Ovary (tissue), 9 donors: ENCODE data around the gene SHLD1. TPM values are rescaled to one million over a fixed set of nuclear protein-coding genes. Genes with fewer than 3 reads are reported as not detected.

Experiments used
- DNase-seq, 5 donors: peaks; one replicate each; pipeline ENCODE4 v3.0.0-alpha.2; 2019 to 2020
- H3K27ac ChIP-seq, 2 donors: fragments of 200-600 bp; one replicate each; pipeline versions ENCODE4 v1.5.1 to v1.8.0; 2019 to 2022
- H3K27me3 ChIP-seq: fragments of 200-600 bp; one replicate; pipeline ENCODE4 v1.8.0; 2022
- H3K36me3 ChIP-seq: fragments of 200-600 bp; sonication (generic); one replicate; pipeline ENCODE4 v1.5.1; 2019
- H3K4me1 ChIP-seq: one replicate; pipeline ENCODE4 v1.8.1; 2013; ENCODE audit warnings: mild to moderate bottlenecking, moderate library complexity; ENCODE audit not compliant: insufficient read depth
- H3K4me3 ChIP-seq: fragments of 200-600 bp; sonication (generic); one replicate; pipeline ENCODE4 v1.5.1; 2017
- H3K9me3 ChIP-seq, 2 donors: fragments of 200-600 bp in 1 of 2; sonication (generic) in 1 of 2; one replicate each; pipeline versions ENCODE4 v1.5.1 to v1.8.1; 2013 to 2019; ENCODE audit warnings: mild to moderate bottlenecking in 1 of 2, moderate library complexity in 1 of 2
- EP300 ChIP-seq: sonication (generic); formaldehyde crosslinking; IDR thresholded peaks from one replicate; pipeline ENCODE4 v1.6.1; 2017; ENCODE audit warnings: antibody characterized with exemption
- POLR2A ChIP-seq: fragments of 450-650 bp; IDR thresholded peaks from one replicate; pipeline ENCODE4 v1.6.1; 2017; ENCODE audit warnings: antibody characterized with exemption, mild to moderate bottlenecking, moderate library complexity
- WGBS, 3 donors: extraction: QIAGEN DNeasy Blood & Tissue Kit in 1 of 3; methylation state at CpG; one replicate each; pipeline versions ENCODE4 v1.1.5 to v1.1.7; 2013 to 2017; 5-methylcytosine and 5-hydroxymethylcytosine counted together
- intact Hi-C, 4 donors: fragments of 100-400 bp; cut with DNase I; formaldehyde crosslinking; loops; one replicate each; pipeline versions ENCODE4 v1.11.0 to v1.15.1; 2022 to 2023
- polyA plus RNA-seq, 2 donors: library from polyadenylated mRNA; stranded (reverse); fragments of 200-250 nt in 1 of 2; fragments of 350-450 nt in 1 of 2; fragmentation: Illumina TruSeq in 1 of 2; extraction: RNeasy Lipid Tissue Mini Kit (QIAGEN cat#74804) in 1 of 2; gene quantifications; one replicate each; pipeline ENCODE4 v1.2.3, GENCODE V29; 2013 to 2014
- total RNA-seq, 7 donors: library from RNA; depleted of rRNA in 2 of 7; stranded (reverse); fragments of >200 nt in 2 of 7; fragmentation: NEBNext Ultra II Directional in 3 of 7; extraction: Animal tissue kit (Norgen Biotek cat#: 25700) in 3 of 7; gene quantifications; one replicate each; pipeline versions ENCODE4 v1.1.0 to v1.2.4, GENCODE V29; 2016 to 2023
- TF ChIP-seq, protein P1 (sequence below), 3 donors: fragments of 450-650 bp in 2 of 3; fragments of 200-600 bp in 1 of 3; IDR thresholded peaks; one replicate each; pipeline versions ENCODE4 v1.5.1 to v1.8.0; 2016 to 2022; ENCODE audit warnings: antibody characterized with exemption in 3 of 3, mild to moderate bottlenecking in 1 of 3
- donor health status: DM: no; HTN: no; CAD: no; lungs with moderate emphysema.
- donor health status: DM: no; HTN: no; CAD: no.
- donor health status: Bipolar disorder and iron deficiency.
- donor health status: DM: yes; HTN: yes; CAD: no.
- donor health status: DM: no; HTN: no; CAD: no.
- donor health status: DM: yes; HTN: yes; CAD: no.

Gene SHLD1
- total and polyA plus RNA-seq, 9 donors, result 3.8 to 12.4 (median 7.2) TPM

DNA sequence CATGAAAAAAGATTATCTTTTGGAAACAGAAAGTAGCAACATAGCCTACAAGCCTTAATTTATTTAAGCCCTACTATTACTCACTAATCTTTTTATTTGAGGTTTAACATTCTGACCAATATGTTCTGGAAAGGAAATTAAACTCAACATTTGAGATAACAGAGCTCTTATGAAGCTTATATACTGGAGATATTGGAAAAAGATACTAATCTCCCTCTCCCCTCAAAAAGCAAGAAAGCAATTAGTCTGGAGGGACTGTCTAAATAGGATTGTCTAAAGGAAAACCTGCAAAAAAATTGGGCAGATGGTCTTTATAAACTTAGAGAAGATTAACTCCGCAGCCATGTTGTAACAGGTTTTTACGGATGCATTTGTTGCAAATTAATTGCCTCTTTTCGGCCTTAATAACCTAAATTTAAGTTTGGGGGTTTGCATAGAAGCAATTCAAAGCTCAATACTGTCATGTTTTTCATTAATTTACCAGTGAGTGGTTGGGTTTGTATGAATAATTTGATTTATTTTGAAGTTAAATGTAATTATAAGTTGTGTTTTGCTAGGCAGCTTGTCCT lies 79.1 kb downstream of the SHLD1 start:
- Histone ChIP-seq H3K27ac (no peak overlapping the region), H3K36me3 (no peaks in the 10 kb centered on the region)
- 63 to 83% (median 75%) methylated on average over 3 of the region's 3 CpGs for WGBS, 3 donors

DNA sequence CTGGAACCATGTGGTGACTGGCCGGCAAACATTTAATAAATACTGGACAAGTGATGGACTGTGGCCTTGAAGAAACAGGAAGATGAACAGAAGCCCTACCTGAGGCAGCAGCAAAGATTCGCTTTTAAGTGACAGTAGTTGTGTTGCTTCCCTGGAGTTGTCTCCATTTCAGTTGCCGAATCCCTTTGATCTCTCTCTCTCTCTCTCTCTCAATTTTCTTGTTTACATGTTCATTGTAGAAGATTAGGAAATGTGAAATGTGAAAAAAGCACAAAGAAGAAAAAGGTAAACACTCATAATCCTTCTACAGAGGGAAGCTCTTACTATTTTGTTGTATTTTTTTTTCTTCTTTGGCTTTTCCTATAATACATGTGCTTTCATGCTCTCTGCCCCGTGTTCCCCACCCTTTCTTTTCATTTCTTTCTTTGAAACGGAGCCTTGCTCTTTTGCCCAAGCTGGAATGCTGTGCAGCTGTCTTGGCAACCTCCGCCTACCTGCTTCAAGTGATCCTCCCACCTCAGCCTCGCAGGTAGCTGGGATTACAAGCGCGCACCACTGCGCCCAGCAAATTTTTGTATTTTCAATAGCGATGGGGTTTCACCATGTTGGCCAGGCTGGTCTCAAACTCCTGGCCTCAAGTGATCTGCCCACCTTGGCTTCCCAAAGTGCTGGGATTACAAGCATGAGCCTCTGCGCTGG lies 81.5 kb downstream of the SHLD1 start:
- peaks cover 13% of the 10 kb centered on the region for H3K4me1 ChIP-seq
- no peak overlapping the region for H3K27ac ChIP-seq
- no peak for TF ChIP-seq POLR2A
- TF ChIP-seq, protein P1, sequence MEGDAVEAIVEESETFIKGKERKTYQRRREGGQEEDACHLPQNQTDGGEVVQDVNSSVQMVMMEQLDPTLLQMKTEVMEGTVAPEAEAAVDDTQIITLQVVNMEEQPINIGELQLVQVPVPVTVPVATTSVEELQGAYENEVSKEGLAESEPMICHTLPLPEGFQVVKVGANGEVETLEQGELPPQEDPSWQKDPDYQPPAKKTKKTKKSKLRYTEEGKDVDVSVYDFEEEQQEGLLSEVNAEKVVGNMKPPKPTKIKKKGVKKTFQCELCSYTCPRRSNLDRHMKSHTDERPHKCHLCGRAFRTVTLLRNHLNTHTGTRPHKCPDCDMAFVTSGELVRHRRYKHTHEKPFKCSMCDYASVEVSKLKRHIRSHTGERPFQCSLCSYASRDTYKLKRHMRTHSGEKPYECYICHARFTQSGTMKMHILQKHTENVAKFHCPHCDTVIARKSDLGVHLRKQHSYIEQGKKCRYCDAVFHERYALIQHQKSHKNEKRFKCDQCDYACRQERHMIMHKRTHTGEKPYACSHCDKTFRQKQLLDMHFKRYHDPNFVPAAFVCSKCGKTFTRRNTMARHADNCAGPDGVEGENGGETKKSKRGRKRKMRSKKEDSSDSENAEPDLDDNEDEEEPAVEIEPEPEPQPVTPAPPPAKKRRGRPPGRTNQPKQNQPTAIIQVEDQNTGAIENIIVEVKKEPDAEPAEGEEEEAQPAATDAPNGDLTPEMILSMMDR (IDR thresholded peaks at IDR 0.05), result no peak
- TF ChIP-seq EP300, result no peak
- DNase-seq, result no peak
- WGBS, 3 donors, result 85 to 90% (median 90%) methylated on average over 12 of the region's 12 CpGs
- H3K27me3 ChIP-seq, result no peaks in the 10 kb centered on the region
- no peak overlapping the region for H3K4me3 ChIP-seq
- no peaks in the 10 kb centered on the region for H3K9me3 ChIP-seq
- intact Hi-C loops, result no loop called here
- no peaks in the 10 kb centered on the region for H3K36me3 ChIP-seq

More for the DNA sequence above, 79.1 kb downstream of the SHLD1 start:
- H3K4me1 ChIP-seq, result peaks cover 1% of the 10 kb centered on the region
- H3K27me3 ChIP-seq, result no peaks in the 10 kb centered on the region
- no peak overlapping the region for H3K4me3 ChIP-seq
- no peak for DNase-seq
- no peaks in the 10 kb centered on the region for H3K9me3 ChIP-seq
- TF ChIP-seq EP300 (no peak), POLR2A (no peak)
- TF ChIP-seq, protein P1 (IDR thresholded peaks at IDR 0.05), result no peak
- intact Hi-C loops, result no loop called here

DNA sequence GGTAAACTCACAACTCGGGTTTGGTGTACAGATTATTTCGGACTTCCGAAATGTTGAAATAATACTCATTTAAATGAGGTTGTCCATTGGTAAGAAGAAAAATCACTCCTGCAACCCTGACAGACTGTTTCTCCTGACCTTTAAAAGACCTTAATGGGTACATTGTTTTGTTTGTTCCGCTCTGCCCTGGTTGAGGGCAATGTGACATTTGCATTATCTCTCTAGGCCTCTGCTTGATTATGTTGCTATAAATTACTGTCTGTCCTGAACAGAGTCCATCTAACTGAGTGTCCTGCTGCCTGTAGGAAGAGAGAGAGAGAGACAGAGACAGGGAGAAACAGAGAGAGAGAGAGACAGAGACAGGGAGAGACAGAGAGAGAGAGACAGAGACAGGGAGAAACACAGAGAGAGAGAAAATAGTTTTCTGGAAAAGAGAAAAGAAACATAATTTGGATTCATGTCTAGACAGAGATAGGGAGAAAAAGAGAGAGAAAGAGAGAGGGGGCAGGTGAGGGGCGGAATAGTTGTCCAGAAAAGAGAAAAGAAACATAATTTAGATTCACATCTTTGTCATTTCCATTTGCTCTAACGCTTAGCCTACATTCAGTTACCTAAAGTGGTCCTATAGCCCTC lies 83.2 kb downstream of the SHLD1 start:
- H3K9me3 ChIP-seq, result no peaks in the 10 kb centered on the region
- no peak for DNase-seq
- TF ChIP-seq POLR2A (no peak), EP300 (no peak)
- TF ChIP-seq, protein P1 (IDR thresholded peaks at IDR 0.05), result no peak
- 84 to 93% (median 85%) methylated on average over 6 of the region's 6 CpGs for WGBS, 3 donors
- H3K36me3 ChIP-seq, result no peaks in the 10 kb centered on the region
- H3K27me3 ChIP-seq, result no peaks in the 10 kb centered on the region
- intact Hi-C loops, result no loop called here
- peaks cover 13% of the 10 kb centered on the region for H3K4me1 ChIP-seq
- no peak overlapping the region for H3K4me3 ChIP-seq
- H3K27ac ChIP-seq, result no peak overlapping the region

DNA sequence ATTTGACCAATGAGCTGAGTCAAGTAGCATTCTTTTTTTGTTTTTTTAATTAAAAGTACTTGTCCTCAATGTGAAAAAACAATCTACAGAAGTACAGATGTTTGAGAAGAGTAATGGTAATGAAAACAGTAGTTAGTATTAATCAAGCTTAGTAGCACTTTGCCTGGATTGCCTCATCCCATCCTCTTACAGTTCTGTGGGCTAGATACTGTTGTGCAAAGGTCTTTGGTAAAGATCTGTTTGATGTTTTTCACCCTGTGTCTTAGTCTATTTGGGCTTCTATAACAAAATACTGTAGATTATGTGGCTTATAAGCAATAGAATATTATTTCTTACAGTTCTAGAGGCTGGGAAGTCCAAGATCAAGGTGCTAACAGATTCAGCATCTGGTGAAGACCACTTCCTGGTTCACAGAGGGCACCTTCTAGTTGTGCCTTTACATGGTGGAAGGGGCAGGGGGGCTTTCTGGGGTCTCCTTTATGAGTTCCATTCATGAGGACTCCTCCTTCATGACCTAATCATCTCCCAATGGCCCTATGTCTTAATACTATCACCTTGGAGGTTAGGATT lies 84.3 kb downstream of the SHLD1 start:
- TF ChIP-seq EP300 (no peak), POLR2A (no peak)
- TF ChIP-seq, protein P1 (IDR thresholded peaks at IDR 0.05), result no peak
- intact Hi-C loops, result no loop called here
- Histone ChIP-seq H3K27ac (no peak overlapping the region), H3K36me3 (no peaks in the 10 kb centered on the region), H3K9me3 (no peaks in the 10 kb centered on the region), H3K27me3 (no peaks in the 10 kb centered on the region), H3K4me3 (no peak overlapping the region), H3K4me1 (peaks cover 13% of the 10 kb centered on the region)
- DNase-seq, result no peak
